HG03135 (cell line): ENCODE data around the gene C2CD4C.
"Not testable (repeated sequence)": the region's sequence is repeated elsewhere in the genome, so short reads cannot be mapped to it uniquely, and the experiment has no call there.

Source experiments
- ATAC-seq: cut with Tn5 transposase; IDR thresholded peaks from one replicate; pipeline ENCODE4 v1.9.1; 2021; ENCODE audit warnings: mild to moderate bottlenecking, moderate library complexity; ENCODE audit not compliant: unreplicated experiment

Gene C2CD4C

DNA sequence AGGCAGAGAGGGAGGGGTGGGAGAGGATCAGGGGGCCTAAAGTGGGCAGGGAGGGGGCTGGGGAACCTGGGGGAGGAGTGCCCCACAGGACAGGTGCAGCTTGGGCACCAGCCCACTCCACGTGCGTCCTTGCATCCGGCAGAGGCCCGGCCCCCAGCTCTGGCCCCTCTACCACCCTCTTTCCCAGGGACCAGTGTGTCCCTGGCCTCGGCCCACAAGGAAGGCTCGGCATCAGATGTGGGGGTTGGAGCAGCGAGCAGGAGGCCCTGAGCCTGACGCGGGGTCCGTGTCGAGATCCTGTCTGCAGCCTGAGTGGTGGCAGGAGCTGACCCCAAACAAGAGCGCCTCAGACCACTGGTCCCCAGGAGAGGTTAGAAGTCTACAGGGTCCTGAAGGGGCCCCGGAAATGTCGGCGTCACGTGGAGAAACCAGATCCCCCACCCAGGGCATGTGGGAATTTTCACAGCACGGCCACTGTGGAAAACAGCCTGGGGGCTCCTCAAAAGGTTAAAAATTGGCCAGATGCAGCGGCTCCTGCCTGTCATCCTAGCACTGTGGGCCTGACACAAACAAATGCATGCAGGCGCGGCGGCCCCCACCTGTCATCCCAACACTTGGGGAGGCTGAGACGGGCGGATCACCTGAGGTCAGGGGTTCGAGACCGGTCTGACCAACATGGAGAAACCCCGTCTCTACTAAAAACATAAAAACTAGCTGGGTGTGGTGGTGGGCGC, 30.4 kb upstream of the C2CD4C start:
- ATAC-seq: no peak

DNA sequence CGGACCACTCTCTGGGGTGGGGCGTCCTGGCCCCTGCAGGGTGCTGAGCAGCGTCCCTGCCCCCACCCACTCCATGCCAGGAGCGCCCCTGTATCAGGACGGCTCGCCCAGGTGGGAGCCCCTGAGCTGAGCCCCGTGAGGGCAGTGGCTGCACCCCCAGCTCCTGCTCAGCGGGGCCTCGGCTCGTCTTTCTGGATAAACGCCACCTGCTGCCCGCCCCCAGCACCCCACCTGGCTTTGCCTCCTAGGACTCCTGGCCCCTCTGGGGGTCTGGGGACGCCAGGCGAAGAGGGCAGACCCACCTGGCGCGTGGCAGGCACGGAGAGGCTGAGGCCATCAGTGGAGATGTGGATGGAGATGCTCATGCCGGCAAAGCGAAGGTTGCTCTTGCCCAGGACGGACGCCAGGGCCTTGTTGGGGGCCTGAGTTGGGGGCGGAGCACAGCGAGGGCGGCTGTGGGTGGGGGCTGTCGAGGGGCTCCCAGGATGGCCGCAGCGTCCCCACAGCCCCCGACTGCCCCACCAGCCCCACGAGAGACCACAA, 29.5 kb upstream of the C2CD4C start:
- ATAC-seq: no peak

DNA sequence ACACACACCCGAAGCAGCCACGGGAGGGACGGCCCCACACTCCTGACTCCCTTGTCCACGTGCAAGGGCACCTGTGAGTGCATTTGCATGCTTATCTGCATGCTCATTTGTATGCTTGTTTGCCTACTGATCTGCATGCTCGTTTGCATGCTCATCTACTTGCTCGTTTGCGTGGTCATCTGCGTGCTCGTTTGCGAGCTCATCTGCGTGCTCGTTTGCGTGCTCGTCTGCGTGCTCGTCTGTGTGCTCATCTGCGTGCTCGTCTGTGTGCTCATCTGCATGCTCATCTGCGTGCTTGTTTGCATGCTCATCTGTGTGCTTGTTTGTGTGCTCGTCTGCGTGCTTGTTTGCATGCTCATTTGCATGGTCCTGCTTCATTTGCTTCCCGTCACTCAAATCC, 28.1 kb upstream of the C2CD4C start:
- no peak for ATAC-seq

DNA sequence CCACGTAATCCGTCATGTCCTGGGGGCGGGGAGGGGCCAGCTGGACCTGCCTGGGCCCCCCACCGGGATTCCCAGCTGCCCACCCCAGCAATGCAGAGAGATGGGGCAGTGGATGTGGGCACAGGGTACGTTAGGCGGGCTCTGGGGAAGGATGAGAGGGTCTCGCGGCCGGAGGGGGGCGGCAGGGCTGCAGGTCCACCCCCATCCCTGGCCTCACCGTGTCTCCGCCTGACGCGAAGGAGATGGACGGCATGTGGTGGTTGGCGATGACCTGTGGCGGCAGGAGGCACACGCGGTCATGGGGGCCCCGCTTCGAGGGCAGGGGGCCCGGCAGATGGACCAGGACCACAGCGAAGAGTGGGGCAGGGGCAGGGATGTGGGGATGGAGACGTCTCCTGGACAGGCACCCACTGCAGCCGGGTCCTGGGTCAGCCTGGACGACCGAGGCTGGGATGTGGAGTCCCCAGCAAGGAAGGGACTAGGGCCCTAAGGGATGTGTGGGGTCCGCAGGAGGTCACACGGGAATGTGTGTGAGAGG, 27.5 kb upstream of the C2CD4C start:
- ATAC-seq: no peak

DNA sequence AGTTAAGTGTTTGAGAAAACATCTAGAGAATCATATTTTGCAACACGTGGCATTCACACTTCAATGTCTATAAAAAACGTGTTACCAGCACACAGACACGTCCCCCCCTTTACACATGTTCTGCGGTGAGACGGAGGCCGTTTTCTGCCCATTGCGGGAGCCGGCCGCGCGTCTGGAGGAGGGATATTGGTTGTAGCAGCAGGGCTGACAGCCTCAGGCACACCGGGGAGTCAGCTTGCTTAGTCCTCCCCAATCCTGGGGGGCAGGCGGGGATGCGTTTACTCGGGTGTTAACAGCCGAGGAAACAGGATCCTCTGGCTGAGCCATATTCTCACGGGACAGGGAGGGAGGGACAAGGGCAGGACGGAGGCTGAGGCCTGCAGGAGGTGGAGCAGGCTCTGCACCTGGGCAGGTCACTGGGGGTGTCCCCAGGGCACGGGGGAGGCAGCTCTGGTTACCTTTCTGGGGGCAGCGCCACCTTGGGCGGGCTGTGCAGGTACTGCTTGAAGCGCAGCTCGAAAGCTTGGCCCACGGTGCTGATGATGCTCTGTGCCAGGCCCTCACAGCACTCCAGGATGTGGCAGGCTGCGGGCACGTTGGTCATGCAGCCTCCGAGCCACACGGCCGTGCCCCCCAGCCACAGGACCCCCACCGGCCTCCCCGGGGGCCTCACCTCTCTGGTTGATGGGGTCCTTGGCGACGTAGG, 26.9 kb upstream of the C2CD4C start:
- no peak for ATAC-seq

DNA sequence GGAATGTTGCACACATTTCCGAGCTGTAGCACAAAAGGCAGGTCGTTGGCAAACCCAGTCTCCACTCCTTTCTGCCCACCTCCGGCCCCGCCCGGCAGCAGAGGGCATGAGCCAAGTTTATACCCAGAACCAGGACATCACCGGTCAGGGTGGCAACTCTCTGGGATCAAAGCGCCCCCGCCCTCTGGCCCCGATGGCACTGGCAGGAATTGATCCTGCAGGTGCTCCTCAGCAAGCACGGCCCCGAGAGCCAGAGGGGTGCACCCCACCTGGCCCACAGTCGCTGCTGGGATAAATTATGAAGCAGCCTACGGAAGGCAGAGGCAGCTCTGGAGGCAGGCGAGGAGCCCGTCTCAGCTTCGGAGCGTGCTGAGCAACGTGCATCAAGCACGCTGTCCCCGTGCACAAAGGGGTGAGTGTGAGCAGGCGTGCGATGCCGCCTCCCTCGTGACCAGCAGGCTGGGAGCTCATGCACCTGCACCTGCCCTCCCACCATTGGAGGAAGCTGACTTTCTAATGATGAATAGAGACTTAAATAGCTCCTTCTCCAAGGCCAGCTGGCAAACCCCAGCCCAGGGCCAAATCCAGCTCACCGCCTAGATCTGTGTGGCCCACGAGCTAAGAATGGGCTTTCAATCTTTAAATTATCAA, 26.2 kb upstream of the C2CD4C start:
- no peak for ATAC-seq

DNA sequence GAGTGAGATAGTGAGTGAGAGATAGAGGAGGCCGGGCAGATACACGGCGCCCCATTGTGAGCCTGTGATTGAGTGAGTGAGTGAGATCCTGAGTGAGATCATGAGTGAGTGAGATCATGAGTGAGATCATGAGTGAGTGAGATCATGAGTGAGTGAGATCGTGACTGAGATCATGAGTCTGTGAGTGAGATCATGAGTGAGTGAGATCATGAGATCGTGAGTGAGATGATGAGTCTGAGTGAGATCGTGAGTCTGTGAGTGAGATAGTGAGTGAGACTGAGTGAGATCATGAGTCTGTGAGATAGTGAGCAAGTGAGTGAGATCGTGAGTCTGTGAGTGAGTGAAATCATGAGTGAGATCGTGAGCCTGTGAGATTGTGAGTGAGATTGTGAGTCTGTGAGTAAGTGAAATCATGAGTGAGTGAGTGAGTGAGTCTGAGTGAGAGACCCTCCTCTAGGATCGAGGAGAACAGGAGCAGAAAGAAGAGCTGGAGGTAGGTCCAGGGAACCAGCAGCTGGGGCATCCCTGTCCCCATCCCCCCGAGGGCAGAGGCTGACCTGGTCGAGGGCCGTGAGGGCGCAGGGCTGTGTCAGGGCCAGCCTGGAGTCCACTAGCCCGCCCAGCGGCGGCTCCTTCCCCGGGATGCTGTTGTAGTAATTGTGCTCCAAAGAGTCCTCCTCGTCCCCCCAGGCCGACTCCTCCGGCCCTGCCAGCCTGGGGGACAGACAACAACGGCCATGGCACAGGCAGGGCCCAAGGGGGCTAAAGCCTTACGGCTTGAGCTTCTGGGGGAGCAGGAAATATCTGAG, 25.4 kb upstream of the C2CD4C start:
- ATAC-seq: no peak

DNA sequence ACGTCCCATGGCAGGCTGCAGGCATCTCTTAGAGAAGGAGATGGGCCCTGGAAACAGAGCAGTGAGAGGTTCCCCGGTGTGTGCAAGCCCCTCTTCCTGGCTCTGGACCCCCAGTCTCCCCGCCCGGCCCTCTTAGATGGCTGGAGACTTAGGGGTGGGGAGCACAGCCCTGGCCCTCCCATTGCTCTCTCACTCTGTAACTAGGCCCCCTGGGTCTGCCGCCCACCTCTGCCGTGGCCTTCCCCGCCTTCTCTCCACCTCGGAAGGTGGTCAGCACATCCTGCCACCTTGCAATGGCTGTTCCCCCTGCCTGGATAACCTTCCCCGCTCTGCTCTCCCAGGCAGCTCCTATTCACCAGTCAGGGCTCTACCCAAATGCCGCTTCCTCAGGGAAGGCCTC, 21.8 kb upstream of the C2CD4C start:
- no peak for ATAC-seq

DNA sequence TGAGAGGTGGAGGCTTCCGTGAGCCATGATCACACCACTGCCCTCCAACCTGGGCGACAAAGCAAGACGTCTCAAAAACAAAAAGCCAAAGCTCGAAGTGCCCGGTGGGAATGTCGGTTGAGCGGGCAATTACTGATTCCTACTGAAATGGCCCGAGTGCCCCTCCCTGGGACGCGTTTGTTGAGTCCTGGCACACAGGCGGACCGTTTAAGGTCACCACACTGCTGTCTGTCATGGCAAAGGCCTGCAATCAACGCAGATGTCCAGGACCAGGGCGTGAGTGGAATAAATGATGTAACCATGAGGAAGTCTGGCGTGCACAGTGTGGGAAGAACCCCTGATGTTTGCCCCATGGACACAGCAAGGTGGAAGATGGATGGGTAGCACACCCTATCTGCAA, 19.2 kb upstream of the C2CD4C start:
- ATAC-seq: no peak

DNA sequence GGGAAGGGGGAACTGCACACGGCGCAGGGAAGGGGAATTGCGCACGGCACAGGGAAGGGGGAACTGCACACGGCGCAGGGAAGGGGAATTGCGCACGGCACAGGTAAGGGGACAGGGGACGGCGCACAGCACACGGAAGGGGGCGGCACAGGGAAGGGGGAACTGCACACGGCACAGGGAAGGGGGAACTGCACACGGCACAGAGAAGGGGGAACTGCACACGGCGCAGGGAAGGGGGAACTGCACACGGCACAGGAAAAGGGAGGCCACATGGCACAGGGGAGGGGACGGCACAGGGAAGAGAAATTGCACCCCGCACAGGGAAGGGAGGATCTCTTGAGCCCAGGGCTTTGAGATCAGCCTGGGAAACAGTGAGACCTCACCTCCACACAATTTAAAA, 18.7 kb upstream of the C2CD4C start:
- not testable (repeated sequence) for ATAC-seq

DNA sequence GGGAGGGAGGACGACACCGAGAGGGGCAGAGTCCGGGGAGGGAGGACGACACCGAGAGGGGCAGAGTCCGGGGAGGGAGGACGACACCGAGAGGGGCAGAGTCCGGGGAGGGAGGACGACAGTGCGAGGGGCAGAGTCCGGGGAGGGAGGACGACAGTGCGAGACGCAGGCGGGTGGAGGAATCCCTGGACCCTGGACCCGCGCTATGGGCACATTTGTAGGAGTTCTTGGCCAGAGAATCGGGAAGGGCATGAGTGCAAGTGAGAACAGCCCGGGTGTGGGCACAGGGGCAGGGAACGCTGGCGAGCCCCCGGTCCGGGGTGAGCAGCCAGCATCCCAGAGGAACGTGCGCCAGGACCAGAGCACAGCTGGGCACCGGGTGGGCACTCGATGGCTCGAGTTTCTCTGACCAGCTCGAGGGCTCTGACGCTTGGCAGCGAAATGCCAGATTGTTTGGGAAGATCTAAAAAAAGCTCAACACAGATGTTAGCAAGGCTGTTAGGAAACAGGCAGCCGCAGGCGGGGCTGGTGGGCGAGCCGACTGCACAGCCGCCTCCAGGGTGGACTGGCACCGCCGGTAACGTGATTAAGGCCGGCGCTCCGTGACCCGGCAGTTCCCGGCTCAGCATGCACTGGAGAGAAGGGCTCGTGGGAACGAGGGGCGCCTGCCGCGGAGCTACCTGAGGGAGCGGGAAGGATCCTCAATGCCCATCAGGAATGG, 17.9 kb upstream of the C2CD4C start:
- ATAC-seq: no peak

DNA sequence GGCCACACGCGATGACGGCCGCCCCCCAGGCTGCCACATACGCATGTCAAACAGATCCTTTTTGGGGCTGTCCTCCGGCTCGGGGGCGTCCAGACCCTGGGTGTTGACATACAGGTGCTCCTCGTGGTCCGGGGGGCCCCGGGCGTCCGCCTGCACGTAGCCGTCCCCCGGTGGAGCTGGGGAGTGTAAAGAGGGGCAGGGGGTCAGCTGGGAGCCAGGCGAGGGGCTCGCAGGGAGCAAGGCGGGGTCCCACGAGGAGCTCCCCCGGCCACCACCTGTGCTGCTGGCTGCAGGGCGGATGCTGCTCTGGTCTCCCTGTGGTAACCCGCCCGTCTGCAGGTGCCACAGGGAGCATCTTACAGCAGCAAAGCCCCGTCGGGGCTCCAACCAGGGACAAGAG, 16.1 kb upstream of the C2CD4C start:
- no peak for ATAC-seq

DNA sequence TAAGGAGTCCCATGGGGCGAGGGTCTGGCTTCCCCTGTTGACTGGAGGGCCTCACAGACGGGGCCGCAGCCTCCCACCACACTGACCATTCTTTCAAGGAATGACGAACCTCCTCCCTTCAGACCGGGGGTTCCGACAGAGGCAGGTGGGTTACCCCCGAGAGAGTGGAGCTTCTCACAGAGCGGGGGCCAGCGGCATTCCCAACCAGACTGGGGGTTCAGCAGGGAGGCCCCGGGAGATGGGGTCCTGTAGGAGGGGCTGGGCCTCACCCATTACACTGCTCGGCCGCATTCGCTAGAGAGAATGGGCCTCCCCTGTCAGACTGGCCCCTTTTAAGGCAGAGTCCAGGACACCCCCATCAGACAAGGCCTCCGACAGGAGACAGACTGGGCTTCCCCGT, 15.6 kb upstream of the C2CD4C start:
- ATAC-seq: no peak

DNA sequence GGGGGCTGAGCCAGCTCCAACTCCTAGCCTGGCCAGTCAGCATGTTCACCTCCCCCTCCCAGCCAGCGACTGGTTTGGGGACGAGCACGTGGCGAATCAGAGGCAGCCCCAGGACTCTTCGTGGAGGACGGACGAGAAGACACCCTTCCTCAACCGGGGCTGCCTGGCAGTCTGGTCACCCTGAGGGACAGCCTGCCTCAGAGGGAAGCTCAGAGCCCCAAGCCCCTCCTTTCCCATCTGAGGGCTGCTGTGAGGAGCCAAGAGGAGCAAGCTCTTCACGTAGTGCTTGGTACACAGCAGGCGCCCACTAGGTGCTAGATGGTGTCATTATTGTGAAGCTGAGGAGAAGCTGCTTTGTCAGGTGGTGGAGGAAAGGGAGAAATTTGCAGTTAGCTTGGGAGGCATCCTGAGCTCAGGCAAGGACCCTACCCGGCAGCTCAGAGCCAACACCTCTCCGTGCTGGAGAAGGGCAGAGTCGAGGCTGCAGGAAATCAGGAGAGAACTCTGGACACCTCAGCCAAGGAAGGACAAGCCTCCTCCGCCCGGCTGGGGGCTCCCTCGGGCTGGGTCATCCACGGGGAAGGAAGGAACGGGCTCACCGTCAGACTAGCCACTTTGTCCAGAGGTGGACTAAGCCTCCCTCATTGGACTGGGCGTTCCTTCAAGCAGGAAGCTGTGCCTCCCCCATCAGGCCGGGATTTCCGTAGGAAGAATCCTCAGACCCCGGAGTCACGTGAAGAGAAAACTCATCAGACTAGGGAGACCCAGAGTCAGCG, 14.9 kb upstream of the C2CD4C start:
- ATAC-seq: no peak

DNA sequence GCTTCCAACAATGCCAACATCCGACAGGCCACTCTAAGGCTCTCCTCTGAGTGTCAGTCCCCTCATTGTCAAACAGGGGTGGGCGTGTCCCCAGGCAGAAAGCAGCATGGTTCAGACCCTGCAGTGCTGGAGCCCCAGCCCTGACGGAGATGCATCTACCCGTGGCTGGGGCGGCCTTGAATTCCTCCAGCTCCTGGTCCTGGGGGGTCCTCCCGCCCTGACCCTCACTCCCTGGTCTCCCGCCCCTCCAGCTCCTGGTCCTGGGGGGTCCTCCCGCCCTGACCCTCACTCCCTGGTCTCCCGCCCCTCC, 13.9 kb upstream of the C2CD4C start:
- ATAC-seq: not testable (repeated sequence)

DNA sequence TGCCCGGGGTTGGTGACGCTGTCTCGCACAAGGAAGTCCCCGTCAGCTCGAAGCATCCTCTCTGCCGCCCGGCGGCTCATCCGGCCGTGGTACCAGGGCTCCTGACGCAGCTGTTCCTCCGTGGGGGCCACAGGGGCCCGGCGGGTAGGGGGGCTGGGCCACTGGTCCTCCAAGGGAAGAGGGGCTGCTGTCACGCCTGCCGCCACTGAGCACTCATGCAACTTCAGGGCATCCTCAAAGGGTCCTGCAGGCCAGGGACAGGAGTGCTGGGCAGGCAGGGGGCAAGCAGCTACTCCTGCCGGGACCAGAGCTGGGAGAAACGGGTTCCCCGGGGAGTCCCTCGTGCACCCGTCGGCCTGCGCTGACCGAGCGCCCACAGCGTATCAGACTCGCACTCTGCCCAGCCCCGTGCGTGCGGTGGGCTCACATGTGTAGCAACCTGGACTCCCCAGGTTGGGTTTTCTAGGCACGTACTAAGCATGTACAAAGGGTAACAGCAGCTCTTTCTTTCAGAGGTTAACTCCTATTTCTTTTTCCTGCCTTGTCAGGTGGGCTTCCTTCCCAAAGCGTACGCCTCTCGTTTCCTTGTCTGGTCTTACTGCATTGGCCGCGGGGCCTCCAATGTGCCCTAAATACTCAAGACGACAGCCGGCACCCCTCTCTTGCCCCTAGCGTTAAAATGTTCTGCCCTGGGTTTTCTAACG, 13.4 kb upstream of the C2CD4C start:
- ATAC-seq: no peak

DNA sequence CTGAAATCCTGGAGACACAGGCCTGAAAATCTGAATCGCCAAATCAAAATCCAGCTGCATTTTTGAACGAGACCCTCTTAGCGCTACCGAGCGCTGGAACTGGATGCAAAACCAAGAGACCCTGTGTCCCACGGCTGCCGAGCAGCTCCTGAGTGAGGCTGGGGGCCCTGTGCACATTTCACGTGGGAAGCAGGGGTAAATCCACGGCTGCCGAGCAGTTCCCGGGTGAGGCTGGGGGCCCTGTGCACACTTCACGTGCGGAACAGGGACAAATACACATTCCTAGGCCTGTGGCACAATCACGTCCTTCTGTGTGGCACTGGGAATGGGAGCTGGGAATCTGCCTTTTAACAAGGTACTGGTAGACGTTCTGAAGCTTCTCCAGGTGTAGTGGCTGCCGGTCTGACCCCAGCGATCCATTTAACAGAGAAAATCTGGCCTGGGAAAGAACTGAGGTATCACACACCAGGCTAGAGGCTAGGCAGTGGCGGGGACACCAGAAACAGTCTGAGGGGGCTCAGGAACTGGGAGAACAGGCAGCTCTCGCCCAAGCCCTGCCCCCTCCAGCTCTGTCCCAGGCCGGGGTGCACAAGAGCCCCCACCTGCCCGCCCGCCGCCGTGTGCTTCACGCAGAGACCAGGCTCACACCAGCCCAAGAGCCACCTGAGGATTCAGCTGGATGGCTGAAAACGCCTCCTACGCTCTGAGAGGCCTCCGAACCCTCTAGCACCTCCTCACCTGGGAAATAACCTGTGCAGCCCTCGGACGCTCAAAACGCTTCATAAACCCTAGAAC, 11.0 kb upstream of the C2CD4C start:
- ATAC-seq: no peak
